GM23338 (cell line): ENCODE data around the gene CABLES1. TPM values are rescaled to one million over a fixed set of nuclear protein-coding genes. Genes with fewer than 3 reads are reported as not detected.

Experiments used
- ATAC-seq: fragments of 200-7000 bp; cut with Tn5 transposase; 3 replicates; pipeline ENCODE4 v1.9.1; 2020
- DNase-seq: peaks from one replicate; pipeline ENCODE4 v3.0.0-alpha.2; 2015; ENCODE audit warnings: low spot score
- H2AFZ ChIP-seq: fragments of 200-600 bp; sonication (generic); 2 replicates; pipeline ENCODE4 v1.8.0; 2016; ENCODE audit warnings: antibody characterized with exemption, mild to moderate bottlenecking, moderate library complexity
- H3F3A ChIP-seq: fragments of 200-600 bp; sonication (generic); replicated peaks from 2 replicates; pipeline ENCODE4 v1.8.0; 2017; ENCODE audit warnings: antibody characterized with exemption, mixed run types, low read depth
- H3K27ac ChIP-seq: fragments of 200-600 bp; sonication (generic); 2 replicates; pipeline ENCODE4 v1.6.1; 2016; ENCODE audit warnings: low read depth
- H3K27me3 ChIP-seq: fragments of 200-600 bp; sonication (generic); 2 replicates; pipeline ENCODE4 v1.8.0; 2016; ENCODE audit warnings: mild to moderate bottlenecking, mixed run types, moderate library complexity; ENCODE audit not compliant: insufficient read depth
- H3K36me3 ChIP-seq: fragments of 200-600 bp; sonication (generic); 2 replicates; pipeline ENCODE4 v1.8.0; 2016; ENCODE audit warnings: mild to moderate bottlenecking; ENCODE audit not compliant: insufficient read depth
- H3K4me1 ChIP-seq: fragments of 200-600 bp; sonication (generic); 2 replicates; pipeline ENCODE4 v1.8.0; 2016; ENCODE audit warnings: mild to moderate bottlenecking, moderate library complexity; ENCODE audit not compliant: insufficient read depth
- H3K4me2 ChIP-seq: fragments of 200-600 bp; sonication (generic); 2 replicates; pipeline ENCODE4 v1.7.1; 2017; ENCODE audit warnings: mixed run types
- H3K4me3 ChIP-seq: fragments of 200-600 bp; sonication (generic); 2 replicates; pipeline ENCODE4 v1.6.1; 2016; ENCODE audit warnings: mixed run types
- H3K79me2 ChIP-seq: fragments of 200-600 bp; sonication (generic); replicated peaks from 2 replicates; pipeline ENCODE4 v1.8.0; 2017; ENCODE audit warnings: mild to moderate bottlenecking; ENCODE audit not compliant: insufficient read depth
- H3K9me2 ChIP-seq: fragments of 200-600 bp; sonication (generic); 2 replicates; pipeline ENCODE4 v1.8.0; 2017; ENCODE audit not compliant: insufficient read depth
- H4K20me1 ChIP-seq: fragments of 200-600 bp; sonication (generic); replicated peaks from 2 replicates; pipeline ENCODE4 v1.8.0; 2017; ENCODE audit warnings: mild to moderate bottlenecking; ENCODE audit not compliant: insufficient read depth
- H3K27ac Mint-ChIP-seq: 2 replicates; pipeline ENCODE4 v1.8.0; 2020; ENCODE audit warnings: inconsistent platforms, mild to moderate bottlenecking, moderate library complexity, mixed read lengths
- H3K27me3 Mint-ChIP-seq: 3 replicates; pipeline ENCODE4 v1.8.0; 2022; ENCODE audit warnings: low read depth, mild to moderate bottlenecking, moderate library complexity, mixed read lengths, inconsistent platforms; ENCODE audit not compliant: insufficient read depth, poor library complexity
- H3K36me3 Mint-ChIP-seq: 3 replicates; pipeline ENCODE4 v1.8.0; 2021; ENCODE audit warnings: low read depth, mild to moderate bottlenecking, inconsistent platforms, moderate library complexity, mixed read lengths
- H3K4me1 Mint-ChIP-seq: 3 replicates; pipeline ENCODE4 v1.8.0; 2020; ENCODE audit warnings: mild to moderate bottlenecking, inconsistent platforms, mixed read lengths
- H3K4me3 Mint-ChIP-seq: 3 replicates; pipeline ENCODE4 v1.8.0; 2021; ENCODE audit warnings: moderate library complexity, mild to moderate bottlenecking, inconsistent platforms, mixed read lengths
- H3K9me3 Mint-ChIP-seq: 3 replicates; pipeline ENCODE4 v1.8.0; 2020; ENCODE audit warnings: moderate library complexity, mild to moderate bottlenecking, inconsistent platforms, mixed read lengths
- CTCF ChIP-seq, 2 experiments: fragments of 200-600 bp in 1 of 2; sonication (generic) in 1 of 2; conservative IDR thresholded peaks; 2 replicates each; pipeline versions ENCODE4 v1.5.1 to v1.6.1; 2016 to 2017; ENCODE audit warnings: antibody characterized with exemption in 2 of 2, low read depth in 2 of 2, mild to moderate bottlenecking in 2 of 2, moderate library complexity in 1 of 2
- EZH2phosphoT487 ChIP-seq: fragments of 200-600 bp; sonication (generic); IDR thresholded peaks from one replicate; pipeline ENCODE4 v1.8.1; 2018; ENCODE audit warnings: antibody characterized with exemption; ENCODE audit not compliant: unreplicated experiment
- NANOG ChIP-seq: IDR thresholded peaks from 2 replicates; pipeline ENCODE4 v1.6.1; 2016; ENCODE audit warnings: antibody characterized with exemption, borderline replicate concordance
- POLR2AphosphoS5 ChIP-seq: IDR thresholded peaks from 2 replicates; pipeline ENCODE4 v1.6.1; 2016; ENCODE audit warnings: antibody characterized with exemption, low read depth
- REST ChIP-seq: IDR thresholded peaks from one replicate; pipeline ENCODE4 v1.6.1; 2018; ENCODE audit warnings: antibody characterized with exemption; ENCODE audit not compliant: unreplicated experiment
- STAT1 ChIP-seq: IDR thresholded peaks from one replicate; pipeline ENCODE4 v1.6.1; 2016; ENCODE audit warnings: antibody characterized with exemption; ENCODE audit not compliant: unreplicated experiment
- ZNF331 ChIP-seq: fragments of 250-450 bp; sonication (Bioruptor Pico); IDR thresholded peaks from 2 replicates; pipeline ENCODE4 v1.5.0; 2020; ENCODE audit warnings: low read depth, mild to moderate bottlenecking, moderate library complexity
- ZNF462 ChIP-seq: fragments of 250-450 bp; sonication (Bioruptor Pico); IDR thresholded peaks from 2 replicates; pipeline ENCODE4 v1.5.0; 2020; ENCODE audit warnings: mild to moderate bottlenecking, moderate library complexity
- polyA plus RNA-seq: library from polyadenylated mRNA; unstranded; fragments of >200 nt; fragmentation: Nextera tagmentation; extraction: Ambion mirVana; gene quantifications from 2 replicates; pipeline ENCODE4 v1.2.1, GENCODE V29; 2016
- total RNA-seq: library from RNA; depleted of rRNA; stranded (reverse); fragments of >200 nt; shearing (Covaris generic); gene quantifications from 2 replicates; pipeline ENCODE4 v1.2.3, GENCODE V29; 2014

CABLES1 gene
- total and polyA plus RNA-seq, 2 experiments from 2014 or later: 2.6 to 12.4 TPM

GRCh38 chr18:23257137-23257536 is 121.9 kb downstream of the CABLES1 start (continued):
- TF ChIP-seq REST: no peak

- no peak for DNase-seq
- Histone ChIP-seq H3K4me2 (no peak overlapping the region), H3K4me3 (no peak overlapping the region), H3K79me2 (no peaks in the 10 kb centered on the region), H3K4me1 (peaks cover 26% of the 10 kb centered on the region), H4K20me1 (no peaks in the 10 kb centered on the region), H3K27me3 (no peaks in the 10 kb centered on the region), H3K36me3 (peaks cover 18% of the 10 kb centered on the region), H3K27ac (peak overlapping the region; percentile 94; the same call in 1 of the 2 replicates), H3K9me2 (peaks cover 7% of the 10 kb centered on the region), H3F3A (peaks cover 22% of the 10 kb centered on the region), H2AFZ (no peak overlapping the region)
- Mint-ChIP-seq H3K36me3 (peaks cover 62% of the 10 kb centered on the region), H3K27ac (peak overlapping the region; percentile 95; the same call in 1 of the 2 replicates), H3K4me1 (peaks cover 34% of the 10 kb centered on the region), H3K9me3 (no peaks in the 10 kb centered on the region), H3K4me3 (no peak overlapping the region), H3K27me3 (peaks cover 16% of the 10 kb centered on the region)
- no peak for ATAC-seq
- TF ChIP-seq STAT1 (no peak), ZNF462 (no peak), POLR2AphosphoS5 (no peak), EZH2phosphoT487 (no peak), REST (no peak), CTCF (conservative IDR thresholded peaks at IDR 0.05; ENCODE audit: low read depth in 2 of 2) (no peak), NANOG (no peak), ZNF331 (CRISPR knock-in tag) (no peak)
Measured at GRCh38 chr18:23257686-23258565, 122.6 kb downstream of the CABLES1 start.
